H1 (cell line): ENCODE measurements around the gene WTIP. TPM values are rescaled to one million over a fixed set of nuclear protein-coding genes. Genes with fewer than 3 reads are reported as not detected.
A peak's percentile ranks its signal among the peaks of the same experiment; 100 is the strongest.

Experiments
- CTCF ChIA-PET: fragments of 300-600 bp; sonication (Branson Sonifier 250); formaldehyde crosslinking; loops from one replicate; lab custom pipeline; 2021; ENCODE audit not compliant: partially characterized antibody; lab: Charles Lee
- POLR2A ChIA-PET: fragments of 300-600 bp; sonication (Branson Sonifier 250); formaldehyde crosslinking; loops from one replicate; lab custom pipeline; 2021; ENCODE audit warnings: inconsistent platforms; ENCODE audit not compliant: partially characterized antibody; lab: Charles Lee
- DNase-seq, 2 experiments: peaks; one replicate each; pipeline versions ENCODE4 v3.0.0 to v3.0.0-alpha.2; 2010 to 2022; ENCODE audit warnings: low spot score in 2 of 2, low read depth in 1 of 2, mixed read lengths in 1 of 2
- FAIRE-seq: peaks from 2 replicates; lab custom pipeline; 2011; peaks lifted over from hg19 to GRCh38; lab: Jason Lieb, UNC
- H2AFZ ChIP-seq: 2 replicates; pipeline ENCODE4 v1.8.1; 2012; ENCODE audit warnings: low read length, inconsistent platforms
- H2AK5ac ChIP-seq: 2 replicates; pipeline ENCODE4 v1.6.1; 2013; ENCODE audit warnings: low read depth, low read length
- H2BK120ac ChIP-seq: replicated peaks from 2 replicates; pipeline ENCODE3; 2013; ENCODE audit warnings: low read depth, low read length, inconsistent platforms
- H2BK12ac ChIP-seq: 2 replicates; pipeline ENCODE4 v1.6.1; 2013; ENCODE audit warnings: low read depth, low read length
- H2BK15ac ChIP-seq: 2 replicates; pipeline ENCODE4 v1.6.1; 2013; ENCODE audit warnings: low read length
- H2BK20ac ChIP-seq: 2 replicates; pipeline ENCODE4 v1.6.1; 2013; ENCODE audit warnings: low read length
- H2BK5ac ChIP-seq: 2 replicates; pipeline ENCODE4 v1.6.1; 2013; ENCODE audit warnings: low read depth, low read length
- H3K14ac ChIP-seq: 2 replicates; pipeline ENCODE4 v1.6.1; 2013; ENCODE audit warnings: inconsistent platforms; ENCODE audit not compliant: insufficient read length
- H3K18ac ChIP-seq: 2 replicates; pipeline ENCODE4 v1.6.1; 2013; ENCODE audit warnings: low read length; ENCODE audit errors: extremely low read depth
- H3K23ac ChIP-seq: 2 replicates; pipeline ENCODE4 v1.6.1; 2013; ENCODE audit warnings: inconsistent platforms; ENCODE audit not compliant: insufficient read length
- H3K23me2 ChIP-seq: 2 replicates; pipeline ENCODE4 v1.6.1; 2013; ENCODE audit warnings: low read depth, low read length
- H3K27ac ChIP-seq: 2 replicates; pipeline ENCODE4 v1.6.1; 2011; ENCODE audit warnings: low read depth, low read length, inconsistent platforms
- H3K27me3 ChIP-seq, 4 experiments: replicated peaks in 1 of 4; 1 replicate in 1 of 4; 2 replicates in 3 of 4; pipeline versions ENCODE4 v1.6.1 to v1.8.1; 2011 to 2013; ENCODE audit warnings: low read length in 3 of 4, mild to moderate bottlenecking in 3 of 4, inconsistent platforms in 2 of 4, mixed read lengths in 2 of 4, moderate library complexity in 1 of 4; ENCODE audit not compliant: control insufficient read depth in 3 of 4, insufficient read depth in 3 of 4; ENCODE audit errors: extremely low read depth in 1 of 4
- H3K36me3 ChIP-seq, 4 experiments: 2 replicates each; pipeline versions ENCODE4 v1.6.1 to v1.8.1; 2011 to 2013; ENCODE audit warnings: mild to moderate bottlenecking in 4 of 4, low read length in 3 of 4, moderate library complexity in 2 of 4, control low read depth in 1 of 4, inconsistent platforms in 1 of 4; ENCODE audit not compliant: insufficient read depth in 4 of 4, control insufficient read depth in 2 of 4
- H3K4ac ChIP-seq: replicated peaks from 2 replicates; pipeline ENCODE3; 2013; ENCODE audit warnings: low read length, low read depth, mixed read lengths, inconsistent platforms; ENCODE audit not compliant: insufficient read length
- H3K4me1 ChIP-seq, 4 experiments: replicated peaks in 1 of 4; 1 replicate in 1 of 4; 2 replicates in 3 of 4; pipeline versions ENCODE4 v1.6.1 to v1.8.1; 2011 to 2013; ENCODE audit warnings: low read length in 3 of 4, inconsistent platforms in 2 of 4, mixed read lengths in 1 of 4; ENCODE audit not compliant: insufficient read depth in 4 of 4, control insufficient read depth in 3 of 4
- H3K4me2 ChIP-seq, 2 experiments: 2 replicates each; pipeline versions ENCODE4 v1.6.1 to v1.8.1; 2011 to 2013; ENCODE audit warnings: low read depth in 2 of 2, low read length in 2 of 2, control low read depth in 1 of 2, inconsistent platforms in 1 of 2, mild to moderate bottlenecking in 1 of 2; ENCODE audit not compliant: insufficient read depth in 1 of 2
- H3K4me3 ChIP-seq, 4 experiments: fragments of 200-600, 300-600 bp in 1 of 4; sonication (generic), shearing (Covaris generic), sonication (Bioruptor Twin) in 1 of 4; 2 replicates each; pipeline versions ENCODE4 v1.5.1 to v1.8.1; 2011 to 2016; ENCODE audit warnings: low read length in 4 of 4, low read depth in 3 of 4, control low read depth in 2 of 4, inconsistent platforms in 2 of 4, mild to moderate bottlenecking in 2 of 4, mixed read lengths in 1 of 4, moderate library complexity in 1 of 4; ENCODE audit not compliant: insufficient read depth in 2 of 4; ENCODE audit errors: extremely low read depth in 1 of 4
- H3K56ac ChIP-seq: replicated peaks from 2 replicates; pipeline ENCODE3; 2013; ENCODE audit warnings: low read depth, mild to moderate bottlenecking, mixed read lengths, low read length, inconsistent platforms; ENCODE audit not compliant: insufficient read length
- H3K79me1 ChIP-seq: 2 replicates; pipeline ENCODE4 v1.6.1; 2013; ENCODE audit warnings: low read depth, low read length, control low read depth
- H3K79me2 ChIP-seq, 2 experiments: 2 replicates each; pipeline versions ENCODE4 v1.6.1 to v1.8.1; 2012 to 2013; ENCODE audit warnings: low read length in 2 of 2, mild to moderate bottlenecking in 2 of 2, inconsistent platforms in 1 of 2; ENCODE audit not compliant: insufficient read depth in 2 of 2, control insufficient read depth in 1 of 2
- H3K9ac ChIP-seq, 4 experiments: replicated peaks in 1 of 4; 1 replicate in 1 of 4; 2 replicates in 3 of 4; pipeline versions ENCODE4 v1.6.1 to v1.8.1; 2011 to 2013; ENCODE audit warnings: low read depth in 3 of 4, low read length in 3 of 4, control low read depth in 2 of 4, mild to moderate bottlenecking in 2 of 4, moderate library complexity in 2 of 4, inconsistent platforms in 1 of 4; ENCODE audit errors: extremely low read depth in 1 of 4
- H3K9me3 ChIP-seq, 2 experiments: 2 replicates each; pipeline versions ENCODE4 v1.6.1 to v1.8.1; 2012 to 2013; ENCODE audit warnings: mild to moderate bottlenecking in 2 of 2, moderate library complexity in 2 of 2, control low read depth in 1 of 2, inconsistent platforms in 1 of 2, low read depth in 1 of 2, low read length in 1 of 2, mixed read lengths in 1 of 2; ENCODE audit not compliant: insufficient read depth in 2 of 2
- H4K20me1 ChIP-seq, 2 experiments: replicated peaks in 1 of 2; 2 replicates each; pipeline versions ENCODE3 to v1.8.1; 2011 to 2013; ENCODE audit warnings: inconsistent platforms in 2 of 2, low read length in 2 of 2, mild to moderate bottlenecking in 1 of 2; ENCODE audit not compliant: insufficient read depth in 2 of 2, control insufficient read depth in 1 of 2
- H4K5ac ChIP-seq: 2 replicates; pipeline ENCODE4 v1.6.1; 2013; ENCODE audit warnings: low read length, low read depth, mixed read lengths, inconsistent platforms; ENCODE audit not compliant: insufficient read length
- H4K8ac ChIP-seq: 2 replicates; pipeline ENCODE4 v1.8.0; 2013; ENCODE audit warnings: mild to moderate bottlenecking, moderate library complexity, low read length, inconsistent platforms; ENCODE audit not compliant: insufficient read depth; ENCODE audit errors: extremely low read depth
- H4K91ac ChIP-seq: replicated peaks from 2 replicates; pipeline ENCODE3; 2013; ENCODE audit warnings: low read length, mixed read lengths, inconsistent platforms; ENCODE audit not compliant: insufficient read length
- BRCA1 ChIP-seq: IDR thresholded peaks from 2 replicates; pipeline ENCODE4 v1.6.1; 2012; ENCODE audit warnings: low read depth, low read length, improper control_type of control experiment
- CHD1 ChIP-seq: IDR thresholded peaks from 2 replicates; pipeline ENCODE4 v1.6.1; 2012; ENCODE audit warnings: low read depth, low read length, improper control_type of control experiment
- EZH2 ChIP-seq: fragments of 200-600 bp; sonication (generic); IDR thresholded peaks from 2 replicates; pipeline ENCODE4 v1.7.1; 2012; ENCODE audit warnings: low read depth, mild to moderate bottlenecking, moderate library complexity, low read length, inconsistent platforms; ENCODE audit not compliant: severe bottlenecking
- GABPA ChIP-seq: IDR thresholded peaks from 2 replicates; pipeline ENCODE4 v1.6.1; 2011; ENCODE audit warnings: mild to moderate bottlenecking, low read length, moderate library complexity, borderline replicate concordance; ENCODE audit not compliant: insufficient read depth
- KDM1A ChIP-seq: fragments of 200-600, 300-600 bp; sonication (generic); IDR thresholded peaks from 2 replicates; pipeline ENCODE4 v1.7.1; 2016; ENCODE audit warnings: mild to moderate bottlenecking, low read length, borderline replicate concordance
- MAX ChIP-seq: IDR thresholded peaks from 2 replicates; pipeline ENCODE4 v1.6.1; 2012; ENCODE audit warnings: inconsistent platforms
- RBBP5 ChIP-seq: IDR thresholded peaks from 2 replicates; pipeline ENCODE4 v1.7.1; 2012; ENCODE audit warnings: low read depth, mild to moderate bottlenecking, inconsistent platforms, low read length, moderate library complexity, borderline replicate concordance
- SRF ChIP-seq: IDR thresholded peaks from 2 replicates; pipeline ENCODE4 v1.6.1; 2011; ENCODE audit warnings: mild to moderate bottlenecking, low read depth, low read length, moderate library complexity
- TAF1 ChIP-seq: IDR thresholded peaks from 2 replicates; pipeline ENCODE4 v1.6.1; 2011; ENCODE audit warnings: mild to moderate bottlenecking, low read depth, low read length
- TCF12 ChIP-seq: IDR thresholded peaks from 2 replicates; pipeline ENCODE4 v1.6.1; 2011; ENCODE audit warnings: low read depth, mild to moderate bottlenecking, low read length
- ZNF274 ChIP-seq: IDR thresholded peaks from 2 replicates; pipeline ENCODE4 v1.7.0; 2012; ENCODE audit warnings: low read length, borderline replicate concordance; ENCODE audit errors: extremely low read depth
- WGBS, 2 experiments: shearing (Covaris generic) in 1 of 2; methylation state at CpG; one replicate each; pipeline versions ENCODE4 v1.1.6 to v1.1.7; 2013 to 2015; ENCODE audit warnings: low lambda C conversion rate in 2 of 2, mixed read lengths in 2 of 2, inconsistent platforms in 1 of 2, low coverage in 1 of 2, missing lambda C conversion rate in 1 of 2; ENCODE audit not compliant: insufficient replicate concordance in 2 of 2, insufficient coverage in 1 of 2, insufficient read length in 1 of 2; ENCODE audit errors: extremely low coverage in 1 of 2, missing lambda C conversion rate in 1 of 2; 5-methylcytosine and 5-hydroxymethylcytosine counted together
- polyA plus RNA-seq, 7 experiments: library from polyadenylated mRNA; depleted of rRNA in 3 of 7; stranded (reverse) in 5 of 7; unstranded in 2 of 7; fragments of >200 nt in 5 of 7; fragments of 200-250 nt in 2 of 7; gene quantifications; 1 replicate in 5 of 7; 2 replicates in 1 of 7; 4 replicates in 1 of 7; pipeline versions ENCODE4 v1.2.1 to v1.2.3, GENCODE V29; 2011 to 2013; ENCODE audit warnings: missing spikeins in 2 of 7, mixed read lengths in 2 of 7
- total RNA-seq: library from RNA; stranded (reverse); fragmentation: NEBNext Ultra II Directional; extraction: Animal tissue kit (Norgen Biotek cat#: 25700); gene quantifications from 2 replicates; pipeline ENCODE4 v1.2.1, GENCODE V29; 2021
- TF ChIP-seq, protein P1 (sequence below), 3 experiments: IDR thresholded peaks; 1 replicate in 2 of 3; 2 replicates in 1 of 3; pipeline versions ENCODE4 v1.5.1 to v1.6.1; 2011; ENCODE audit warnings: low read length in 3 of 3, mild to moderate bottlenecking in 3 of 3, inconsistent platforms in 2 of 3, low read depth in 1 of 3, moderate library complexity in 1 of 3; ENCODE audit not compliant: insufficient read depth in 1 of 3; ENCODE audit errors: control extremely low read depth in 1 of 3

The WTIP gene
- total and polyA plus RNA-seq, 2 of the 8 experiments (the other 6 are each of a cell fraction or from before 2014, with no cell fraction given), result 8.7 to 15.4 TPM

- no peak overlapping the region for H4K8ac ChIP-seq
- H4K91ac ChIP-seq, result no peak overlapping the region
- H3K9ac ChIP-seq, result no peak overlapping the region
- no peak overlapping the region for H3K14ac ChIP-seq
- ChIA-PET CTCF (no interaction called here), POLR2A (interaction anchor here (1.0 to 1.7 kb wide), 5 partner anchors 15 to 171 kb away, joined by 3 to 10 read pairs (median 3); partner anchors contain the start of genes SCGB2B2, WTIP and ZNF302)
- H3K4me1 ChIP-seq, result peaks cover 0 to 3% (median 0%) of the 10 kb centered on the region in 4 experiments; a peak in 2 of 7 replicates
- no peak overlapping the region for H3K18ac ChIP-seq
- no peaks in the 10 kb centered on the region for H3K79me1 ChIP-seq
- no peaks in the 10 kb centered on the region for H3K79me2 ChIP-seq
- no peak overlapping the region for H2BK12ac ChIP-seq
- DNase-seq (no peak), FAIRE-seq (no peak)
- H2AFZ ChIP-seq, result no peak overlapping the region
- H2AK5ac ChIP-seq, result no peak overlapping the region
- H3K36me3 ChIP-seq, result no peaks in the 10 kb centered on the region
- no peaks in the 10 kb centered on the region for H3K23me2 ChIP-seq
- no peaks in the 10 kb centered on the region for H3K27me3 ChIP-seq
- peak overlapping the region; percentile 32; the same call in 1 of the 2 replicates for H2BK20ac ChIP-seq
- no peak overlapping the region for H2BK5ac ChIP-seq
- no peaks in the 10 kb centered on the region for H4K20me1 ChIP-seq
- no peak overlapping the region for H2BK15ac ChIP-seq
- H3K23ac ChIP-seq, result no peak overlapping the region
- H3K27ac ChIP-seq, result no peak overlapping the region
- H3K9me3 ChIP-seq, result peaks cover 0 to under 1% of the 10 kb centered on the region in 2 experiments; a peak in 2 of 4 replicates
- no peak overlapping the region for H3K56ac ChIP-seq
- no peak overlapping the region for H3K4me2 ChIP-seq
- no peak overlapping the region for H3K4me3 ChIP-seq
- H3K4ac ChIP-seq, result no peak overlapping the region
- H2BK120ac ChIP-seq, result no peak overlapping the region
- 89% methylated on average over 8 of the region's 8 CpGs; no CpG with 5 or more reads in 1 of the 2 experiments for WGBS, 2 experiments
- H4K5ac ChIP-seq, result no peak overlapping the region
- TF ChIP-seq MAX (no peak), TCF12 (no peak), GABPA (no peak), KDM1A (no peak), CHD1 (no peak), SRF (no peak), EZH2 (no peak), BRCA1 (no peak), TAF1 (no peak), ZNF274 (no peak), RBBP5 (no peak)
- TF ChIP-seq, protein P1, sequence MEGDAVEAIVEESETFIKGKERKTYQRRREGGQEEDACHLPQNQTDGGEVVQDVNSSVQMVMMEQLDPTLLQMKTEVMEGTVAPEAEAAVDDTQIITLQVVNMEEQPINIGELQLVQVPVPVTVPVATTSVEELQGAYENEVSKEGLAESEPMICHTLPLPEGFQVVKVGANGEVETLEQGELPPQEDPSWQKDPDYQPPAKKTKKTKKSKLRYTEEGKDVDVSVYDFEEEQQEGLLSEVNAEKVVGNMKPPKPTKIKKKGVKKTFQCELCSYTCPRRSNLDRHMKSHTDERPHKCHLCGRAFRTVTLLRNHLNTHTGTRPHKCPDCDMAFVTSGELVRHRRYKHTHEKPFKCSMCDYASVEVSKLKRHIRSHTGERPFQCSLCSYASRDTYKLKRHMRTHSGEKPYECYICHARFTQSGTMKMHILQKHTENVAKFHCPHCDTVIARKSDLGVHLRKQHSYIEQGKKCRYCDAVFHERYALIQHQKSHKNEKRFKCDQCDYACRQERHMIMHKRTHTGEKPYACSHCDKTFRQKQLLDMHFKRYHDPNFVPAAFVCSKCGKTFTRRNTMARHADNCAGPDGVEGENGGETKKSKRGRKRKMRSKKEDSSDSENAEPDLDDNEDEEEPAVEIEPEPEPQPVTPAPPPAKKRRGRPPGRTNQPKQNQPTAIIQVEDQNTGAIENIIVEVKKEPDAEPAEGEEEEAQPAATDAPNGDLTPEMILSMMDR (IDR thresholded peaks at IDR 0.05; ENCODE audit: control extremely low read depth in 1 of 3, insufficient read depth in 1 of 3, low read depth in 1 of 3, low read length in 3 of 3), result no peak
Observed at GRCh38 chr19:34506026-34506370, 24.4 kb downstream of the WTIP start.
